ENCODE data around the gene KRTCAP2.
"Not testable (repeated sequence)": the region's sequence is repeated elsewhere in the genome, so short reads cannot be mapped to it uniquely, and the experiment has no call there.

Gene KRTCAP2

DNA sequence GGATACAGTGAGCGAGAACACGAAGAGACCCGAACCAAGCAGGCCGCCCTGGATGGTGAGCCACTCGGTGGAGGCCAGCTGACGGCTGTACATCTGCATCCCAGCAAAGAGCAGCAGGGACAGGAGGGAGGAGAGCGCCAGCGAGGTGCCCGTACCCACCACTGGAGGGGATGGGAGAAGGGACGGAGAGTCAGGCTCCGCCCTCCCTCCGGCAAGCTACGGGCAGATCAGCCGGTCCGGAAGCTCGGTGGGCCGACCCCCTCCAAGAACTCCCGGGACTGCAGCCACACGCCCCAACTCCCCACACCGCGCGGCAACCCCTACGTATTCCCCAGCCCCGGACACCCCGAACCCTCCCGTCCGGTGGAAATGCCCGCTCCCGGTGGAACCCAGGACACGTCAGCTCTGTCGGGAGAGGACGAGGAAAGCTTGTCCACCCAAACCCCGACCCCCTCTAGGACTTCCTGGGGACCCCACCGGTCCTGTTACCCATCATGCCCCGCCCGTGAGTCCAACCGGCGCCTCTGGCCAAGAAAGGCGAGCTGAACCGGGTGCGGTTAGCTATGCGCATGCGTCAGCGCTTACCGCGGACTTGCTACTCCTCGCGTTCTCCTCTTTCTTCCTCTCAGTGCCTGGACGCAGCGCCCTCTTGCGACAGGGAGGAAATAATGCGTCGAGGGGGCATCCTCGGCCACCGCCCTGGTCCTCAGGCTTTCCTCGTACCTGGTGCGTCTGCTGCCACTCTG lies at the start of gene KRTCAP2:
KRTCAP2 (minus strand) TSS at position 573 of the 746 bp plus-strand sequence; CDS start at position 493, 80 bp downstream.
- peak; percentile 96 for DNase-seq

DNA sequence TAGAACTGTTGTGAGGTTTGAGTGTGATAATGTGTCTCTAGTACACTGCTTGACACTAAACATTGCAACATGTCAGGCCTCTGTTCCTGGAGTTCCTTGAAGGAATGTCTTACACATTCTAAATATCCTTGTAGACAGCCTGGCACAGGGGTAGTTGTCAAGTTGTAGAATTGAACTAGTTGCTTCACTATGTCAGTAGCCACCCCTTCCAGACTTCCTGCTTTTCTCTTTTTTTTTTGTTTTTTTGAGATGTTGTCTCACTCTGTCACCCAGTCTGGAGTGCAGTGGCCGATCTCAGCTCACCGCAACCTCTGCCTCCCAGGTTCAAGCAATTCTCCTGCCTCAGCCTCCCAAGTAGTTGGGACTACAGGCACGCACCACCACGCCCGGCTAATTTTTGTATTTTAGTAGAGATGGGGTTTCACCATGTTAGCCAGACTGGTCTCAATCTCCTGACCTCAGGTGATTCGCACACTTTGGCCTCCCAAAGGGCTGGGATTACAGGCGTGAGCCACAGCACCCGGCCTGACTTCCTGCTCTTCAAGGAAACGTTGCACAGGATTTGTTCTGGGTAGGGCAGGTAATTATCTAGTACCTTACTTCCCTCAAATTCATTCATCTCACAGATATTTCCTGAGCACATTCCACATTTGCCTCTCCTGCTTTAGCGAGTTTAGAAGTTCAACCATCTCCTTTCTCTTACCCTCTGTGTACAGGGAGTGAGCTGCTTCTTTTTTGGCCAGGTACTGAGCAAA lies 47.3 kb upstream of the KRTCAP2 start:
- DNase-seq, result not testable (repeated sequence)

GRCh38 chr1:155219592-155220031 lies 46.5 kb upstream of the KRTCAP2 start:
- DNase-seq, result no peak

DNA sequence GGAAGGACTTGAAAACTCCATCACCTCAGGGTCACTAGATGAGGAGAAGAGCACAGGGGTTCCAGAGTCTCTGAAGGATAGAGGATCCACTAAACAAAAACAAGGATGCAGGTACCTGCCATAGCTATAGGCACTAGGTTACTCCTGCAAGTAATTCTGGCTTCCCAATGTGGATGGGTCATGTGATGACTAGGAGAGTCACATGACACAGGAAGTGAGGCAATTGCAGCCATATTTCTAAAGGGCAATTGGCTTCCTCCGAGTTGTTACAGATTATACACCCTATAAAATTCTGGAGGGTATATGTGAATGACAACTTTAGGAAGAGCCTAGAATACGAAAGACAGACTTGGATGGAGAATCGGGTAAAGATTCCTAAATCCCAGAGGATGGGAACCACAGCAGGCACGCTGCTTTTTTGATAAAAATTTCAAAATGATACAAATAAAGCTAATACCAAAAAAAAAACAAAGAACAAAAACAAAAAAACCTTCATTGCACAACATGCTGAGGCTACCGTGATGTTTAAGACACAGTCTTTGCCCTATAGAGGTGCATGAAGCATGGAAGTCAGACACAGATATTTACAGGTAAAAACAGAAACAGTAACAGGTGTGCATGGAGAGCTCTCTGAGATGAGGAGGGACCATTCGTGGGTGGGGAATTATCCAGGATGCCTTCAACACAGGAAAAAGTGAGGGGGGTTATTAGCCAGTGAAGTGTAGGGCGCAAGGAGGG lies 45.9 kb upstream of the KRTCAP2 start:
- peak; percentile 38 for DNase-seq

DNA sequence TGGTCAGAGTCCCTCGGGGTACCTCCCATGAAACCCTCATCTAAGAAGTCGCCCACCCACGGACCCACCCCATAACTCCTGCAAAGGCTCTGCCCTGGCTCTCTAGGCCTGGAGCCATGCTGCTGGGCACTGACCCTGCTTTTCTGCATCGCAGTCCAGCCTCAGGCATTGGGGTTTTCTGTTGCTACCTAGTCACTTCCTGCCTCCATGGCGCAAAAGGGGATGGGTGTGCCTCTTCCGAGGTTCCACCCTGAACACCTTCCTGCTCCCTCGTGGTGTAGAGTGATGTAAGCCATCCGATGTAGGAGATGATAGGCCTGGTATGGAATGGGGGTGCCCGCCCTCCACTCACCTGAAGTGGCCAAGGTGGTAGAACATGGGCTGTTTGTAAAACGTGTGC lies 41.6 kb upstream of the KRTCAP2 start:
- not testable (repeated sequence) for DNase-seq

- not testable (repeated sequence) for DNase-seq
Observed at GRCh38 chr1:155212051-155212440, 38.9 kb upstream of the KRTCAP2 start.

- DNase-seq, result not testable (repeated sequence)
Observed at GRCh38 chr1:155211381-155212050, 38.4 kb upstream of the KRTCAP2 start.

DNA sequence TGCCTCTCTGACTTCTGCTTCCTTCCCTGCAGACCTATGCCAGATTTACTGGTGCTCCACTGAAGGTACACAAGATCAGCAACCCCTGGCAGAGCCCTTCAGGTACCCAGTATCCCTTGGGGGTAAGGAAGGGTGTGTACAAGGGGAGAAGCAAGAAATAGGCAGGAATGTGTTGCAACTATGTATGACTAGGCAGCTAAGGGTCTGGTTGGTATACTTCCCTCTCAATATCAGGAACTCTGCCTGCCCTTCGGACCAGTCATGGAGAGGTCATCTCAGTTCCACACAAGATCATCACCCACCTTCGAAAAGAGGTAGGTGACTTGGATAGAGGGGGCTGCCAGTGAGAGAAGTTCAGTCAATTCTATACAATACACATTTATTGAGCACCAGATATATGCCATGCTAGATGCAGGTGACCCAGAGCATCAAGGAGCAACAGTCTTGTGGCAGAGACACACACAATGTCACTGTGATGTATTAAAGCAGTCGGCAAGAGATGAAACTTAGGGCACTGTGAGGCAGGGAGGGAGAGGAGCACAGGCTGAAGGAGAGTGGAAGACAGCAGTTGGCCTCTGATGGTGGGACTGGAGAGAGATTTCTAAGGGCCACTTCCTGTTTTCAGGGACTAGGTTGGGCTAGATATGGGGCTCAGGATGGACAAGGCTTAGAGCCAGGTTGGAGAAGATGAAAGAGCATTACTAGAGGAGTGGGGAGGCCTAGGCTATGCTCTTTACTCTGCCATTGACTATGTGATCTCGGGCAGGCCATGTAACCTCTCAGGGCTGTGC lies 37.4 kb upstream of the KRTCAP2 start:
- DNase-seq, result no peak

- DNase-seq, result no peak
Observed at GRCh38 chr1:155209312-155209721, 36.2 kb upstream of the KRTCAP2 start.

DNA sequence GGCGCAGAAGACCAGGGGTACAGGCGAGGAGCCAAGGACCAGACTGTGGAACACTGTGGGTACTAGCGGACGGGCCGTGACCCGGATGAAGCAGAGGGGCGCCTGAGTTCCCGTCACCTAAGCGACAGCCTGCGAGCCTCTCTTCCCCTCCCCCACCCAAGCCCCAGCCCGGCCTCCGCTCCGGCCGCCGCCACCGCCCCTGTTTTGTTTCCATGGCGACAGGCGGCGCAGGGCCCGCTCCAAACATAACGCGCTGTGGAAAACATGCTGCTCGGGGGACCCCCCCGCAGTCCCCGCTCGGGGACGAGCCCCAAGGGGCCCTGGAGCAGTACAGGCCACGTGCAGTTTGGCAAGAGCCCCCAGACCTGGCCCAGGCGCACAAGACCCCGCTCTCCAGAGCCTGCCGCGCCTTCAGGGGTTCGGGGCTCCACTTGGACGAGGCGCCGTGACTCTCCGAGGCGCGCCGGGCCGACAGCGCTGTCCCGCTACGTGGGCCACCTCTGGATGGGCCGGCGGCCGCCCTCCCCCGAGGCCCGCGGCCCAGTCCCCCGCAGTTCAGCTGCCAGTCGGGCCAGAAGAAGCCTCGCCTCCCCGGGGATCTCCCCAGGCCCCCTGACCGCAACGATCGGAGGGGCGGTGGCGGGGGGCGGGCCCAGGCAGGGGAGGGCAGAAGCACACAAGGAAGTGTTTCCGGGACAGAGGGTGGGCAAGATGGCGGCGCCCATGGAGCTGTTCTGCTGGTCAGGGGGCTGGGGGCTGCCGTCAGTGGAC lies 35.6 kb upstream of the KRTCAP2 start, which contains the start of gene MTX1:
MTX1 (plus strand) TSS at position 155 of the 771 bp plus-strand sequence; CDS start at position 265, 110 bp downstream.
- peak; percentile 89 for DNase-seq

GRCh38 chr1:155207806-155208540 lies 34.9 kb upstream of the KRTCAP2 start, which contains the start of gene THBS3:
THBS3 (minus strand) TSS chr1:155207897; CDS start chr1:155207876, 21 bp downstream.
- DNase-seq, result no peak

DNA sequence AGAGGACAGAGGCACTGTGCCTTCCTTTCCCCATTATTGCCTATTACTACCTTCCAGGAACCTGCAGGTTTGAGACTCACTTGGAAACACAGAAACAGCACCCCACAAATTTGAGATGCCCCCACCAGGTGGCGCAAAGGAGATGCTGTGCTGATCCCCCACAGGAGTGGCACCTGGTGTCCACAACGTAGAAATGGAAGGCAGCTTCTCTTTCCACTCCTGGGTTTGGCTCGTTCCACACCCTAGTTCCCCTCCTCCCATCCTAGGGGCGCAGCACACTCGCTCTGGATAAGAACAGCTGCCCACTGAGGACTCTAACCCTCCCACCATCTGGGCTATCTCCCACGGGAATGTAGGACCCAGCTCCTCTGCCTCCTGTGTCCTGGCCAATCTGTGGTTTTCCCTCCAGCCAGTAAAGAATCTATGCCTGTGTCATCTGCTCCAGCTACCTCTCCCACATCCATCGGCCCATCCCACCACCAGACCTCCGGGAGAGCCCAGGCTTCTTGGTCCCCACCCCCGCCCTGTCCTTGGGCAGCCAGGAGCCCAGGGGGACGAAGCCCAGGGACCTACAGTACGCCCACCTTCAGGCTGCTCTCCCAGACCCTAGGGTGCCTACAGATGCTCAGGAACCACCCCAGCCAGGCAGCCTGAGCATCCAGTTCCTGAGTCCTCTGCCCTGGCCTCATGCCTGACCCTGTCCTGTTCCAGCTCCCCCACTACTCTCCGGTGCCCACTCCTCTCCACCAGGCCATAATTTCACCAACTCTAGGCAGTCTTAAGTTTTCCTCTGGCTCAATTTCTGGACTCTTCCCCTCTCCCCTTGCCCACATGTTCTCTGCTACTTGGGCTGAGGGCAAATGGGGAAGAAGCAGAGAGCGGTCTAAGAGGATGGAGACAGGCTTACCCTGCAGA lies 34.0 kb upstream of the KRTCAP2 start:
- peak; percentile 94 for DNase-seq

DNA sequence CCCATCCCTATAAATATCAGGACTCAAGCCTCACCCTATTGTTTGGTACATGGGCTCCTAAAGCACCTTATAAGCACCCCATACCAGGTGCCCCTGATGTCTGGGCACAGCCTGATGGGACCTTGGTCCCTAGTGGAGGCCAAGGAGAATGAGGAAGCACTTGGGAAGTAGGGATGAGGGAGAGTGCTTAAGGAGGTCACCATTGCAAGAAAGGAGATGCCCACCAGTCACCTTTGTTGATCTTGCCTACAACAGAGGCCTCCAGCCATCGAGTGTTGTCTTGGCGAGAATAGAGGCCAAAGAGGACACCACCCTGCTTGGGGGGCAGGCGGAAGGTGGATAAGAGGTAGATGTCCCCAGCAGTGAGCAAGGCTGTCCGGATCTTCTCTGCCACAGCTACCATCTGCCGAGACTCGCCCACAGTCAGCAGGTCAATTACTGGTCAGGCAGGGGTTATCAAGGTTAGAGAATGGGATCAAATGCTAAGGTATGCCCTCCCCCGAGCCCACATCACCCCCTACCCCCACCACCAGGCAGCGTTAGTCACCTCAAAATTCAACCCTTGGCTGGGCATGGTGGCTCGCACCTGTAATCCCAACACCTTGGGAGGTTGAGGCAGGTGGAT lies 33.0 kb upstream of the KRTCAP2 start:
- no peak for DNase-seq

GRCh38 chr1:155205035-155205434 lies 31.9 kb upstream of the KRTCAP2 start:
- no peak for DNase-seq

- DNase-seq, result no peak
Observed at GRCh38 chr1:155202731-155203515, 29.8 kb upstream of the KRTCAP2 start.

- DNase-seq, result no peak
Observed at GRCh38 chr1:155202198-155202597, 29.1 kb upstream of the KRTCAP2 start.

GRCh38 chr1:155200920-155201319 lies 27.8 kb upstream of the KRTCAP2 start:
- no peak for DNase-seq

- no peak for DNase-seq
Observed at GRCh38 chr1:155199792-155200191, 26.7 kb upstream of the KRTCAP2 start.

Data from activated CD4-positive, alpha-beta T cell treated with anti-CD3 and anti-CD28 coated beads for 48 hours (primary cell).